HG03354 (cell line): ENCODE data around the gene CSE1L.
"Not testable (repeated sequence)": the region's sequence is repeated elsewhere in the genome, so short reads cannot be mapped to it uniquely, and the experiment has no call there.

ENCODE experiments used
- ATAC-seq: cut with Tn5 transposase; IDR thresholded peaks from one replicate; pipeline ENCODE4 v1.9.1; 2021; ENCODE audit warnings: mild to moderate bottlenecking; ENCODE audit not compliant: unreplicated experiment, poor library complexity, severe bottlenecking

The CSE1L gene

GRCh38 chr20:49052334-49052733 lies 6.2 kb downstream of the CSE1L start:
- no peak for ATAC-seq

- peak; percentile 60 for ATAC-seq
Measured at GRCh38 chr20:49054056-49054643, 8.0 kb downstream of the CSE1L start.

- no peak for ATAC-seq
Measured at GRCh38 chr20:49063279-49063678, 17.2 kb downstream of the CSE1L start.

GRCh38 chr20:49074521-49074920 lies 28.4 kb downstream of the CSE1L start:
- ATAC-seq, result no peak

GRCh38 chr20:49078310-49078709 lies 32.2 kb downstream of the CSE1L start:
- ATAC-seq, result no peak

- ATAC-seq, result not testable (repeated sequence)
Measured at GRCh38 chr20:49082295-49082694, 36.2 kb downstream of the CSE1L start.

GRCh38 chr20:49091104-49091503 lies 45.0 kb downstream of the CSE1L start:
- no peak for ATAC-seq

GRCh38 chr20:49091762-49092161 lies 45.6 kb downstream of the CSE1L start:
- ATAC-seq, result no peak

GRCh38 chr20:49096203-49096730 lies 50.2 kb downstream of the CSE1L start:
- no peak for ATAC-seq

GRCh38 chr20:49097159-49097558 lies 51.0 kb downstream of the CSE1L start:
- no peak for ATAC-seq

GRCh38 chr20:49098136-49098535 lies 52.0 kb downstream of the CSE1L start:
- ATAC-seq, result no peak

GRCh38 chr20:49099011-49099410 lies 52.9 kb downstream of the CSE1L start:
- ATAC-seq, result no peak

GRCh38 chr20:49100292-49100691 lies 54.2 kb downstream of the CSE1L start:
- not testable (repeated sequence) for ATAC-seq

- no peak for ATAC-seq
Measured at GRCh38 chr20:49100972-49101371, 54.9 kb downstream of the CSE1L start.

GRCh38 chr20:49103019-49103418 lies 56.9 kb downstream of the CSE1L start:
- no peak for ATAC-seq

- ATAC-seq, result no peak
Measured at GRCh38 chr20:49103647-49104364, 57.7 kb downstream of the CSE1L start.

GRCh38 chr20:49104365-49104648 lies 58.2 kb downstream of the CSE1L start:
- no peak for ATAC-seq

GRCh38 chr20:49104979-49105547 lies 59.0 kb downstream of the CSE1L start:
- ATAC-seq, result not testable (repeated sequence)

- ATAC-seq, result no peak
Measured at GRCh38 chr20:49106328-49106727, 60.2 kb downstream of the CSE1L start.

- no peak for ATAC-seq
Measured at GRCh38 chr20:49110767-49111694, 64.9 kb downstream of the CSE1L start.
